GM23248 (cell line): ENCODE results near the gene HSD11B2. TPM values are rescaled to one million over a fixed set of nuclear protein-coding genes. Genes with fewer than 3 reads are reported as not detected.

Experiments
- DNase-seq: peaks from one replicate; pipeline ENCODE4 v3.0.0-alpha.2; 2015
- H2AFZ ChIP-seq: fragments of 200-600 bp; sonication (generic); 2 replicates; pipeline ENCODE4 v1.6.1; 2016; ENCODE audit warnings: antibody characterized with exemption
- H3F3A ChIP-seq: fragments of 200-600 bp; sonication (generic); 2 replicates; pipeline ENCODE4 v1.6.1; 2016; ENCODE audit warnings: mild to moderate bottlenecking, antibody characterized with exemption, mixed run types; ENCODE audit not compliant: insufficient read depth
- H3K27ac ChIP-seq: fragments of 200-600 bp; sonication (generic); 2 replicates; pipeline ENCODE4 v1.5.1; 2016; ENCODE audit warnings: mild to moderate bottlenecking
- H3K27me3 ChIP-seq: fragments of 200-600 bp; sonication (generic); replicated peaks from 2 replicates; pipeline ENCODE4 v1.6.1; 2016; ENCODE audit warnings: mild to moderate bottlenecking; ENCODE audit not compliant: insufficient read depth
- H3K36me3 ChIP-seq: fragments of 200-600 bp; sonication (generic); 2 replicates; pipeline ENCODE4 v1.6.1; 2016; ENCODE audit warnings: low read depth, mild to moderate bottlenecking
- H3K4me1 ChIP-seq: fragments of 200-600 bp; sonication (generic); 2 replicates; pipeline ENCODE4 v1.6.1; 2016; ENCODE audit warnings: mild to moderate bottlenecking; ENCODE audit not compliant: insufficient read depth
- H3K4me2 ChIP-seq: fragments of 200-600 bp; sonication (generic); one replicate; pipeline ENCODE4 v1.6.1; 2016; ENCODE audit warnings: mild to moderate bottlenecking; ENCODE audit not compliant: unreplicated experiment
- H3K4me3 ChIP-seq: fragments of 200-600 bp; sonication (generic); 2 replicates; pipeline ENCODE4 v1.5.1; 2016; ENCODE audit warnings: mild to moderate bottlenecking
- H3K79me2 ChIP-seq: fragments of 200-600 bp; sonication (generic); 2 replicates; pipeline ENCODE4 v1.6.1; 2016; ENCODE audit warnings: mild to moderate bottlenecking; ENCODE audit not compliant: insufficient read depth
- H3K9ac ChIP-seq: fragments of 200-600 bp; sonication (generic); 2 replicates; pipeline ENCODE4 v1.6.1; 2016; ENCODE audit warnings: mild to moderate bottlenecking
- H3K9me2 ChIP-seq: fragments of 200-600 bp; sonication (generic); 2 replicates; pipeline ENCODE4 v1.6.1; 2016; ENCODE audit warnings: mixed run types, mild to moderate bottlenecking, moderate library complexity; ENCODE audit not compliant: insufficient read depth
- H3K9me3 ChIP-seq: fragments of 200-600 bp; sonication (generic); one replicate; pipeline ENCODE4 v1.6.1; 2017; ENCODE audit warnings: low read depth
- H4K20me1 ChIP-seq: fragments of 200-600 bp; sonication (generic); 2 replicates; pipeline ENCODE4 v1.6.0; 2016; ENCODE audit not compliant: insufficient read depth
- EZH2 ChIP-seq: fragments of 200-600 bp; sonication (generic); IDR thresholded peaks from 2 replicates; pipeline ENCODE4 v1.6.1; 2018; ENCODE audit warnings: antibody characterized with exemption, mild to moderate bottlenecking; ENCODE audit not compliant: insufficient read depth, poor library complexity, severe bottlenecking
- EZH2phosphoT487 ChIP-seq: fragments of 200-600 bp; sonication (generic); IDR thresholded peaks from 2 replicates; pipeline ENCODE4 v1.6.1; 2018; ENCODE audit warnings: antibody characterized with exemption, moderate library complexity, mild to moderate bottlenecking, low read depth; ENCODE audit not compliant: insufficient read depth
- WGBS, 2 experiments: methylation state at CpG; one replicate each; pipeline ENCODE4 v1.1.6; 2015 to 2017; ENCODE audit warnings: low lambda C conversion rate in 2 of 2, low coverage in 1 of 2; ENCODE audit errors: missing lambda C conversion rate in 2 of 2; 5-methylcytosine and 5-hydroxymethylcytosine counted together
- in situ Hi-C: fragments of 300-500 bp; cut with MboI; formaldehyde crosslinking; loops from 2 replicates; pipeline ENCODE4 v1.15.0; 2020
- polyA plus RNA-seq: library from polyadenylated mRNA; unstranded; fragments of >200 nt; fragmentation: Nextera tagmentation; extraction: Ambion mirVana; gene quantifications from 2 replicates; pipeline ENCODE4 v1.2.1, GENCODE V29; 2016
- total RNA-seq: library from RNA; depleted of rRNA; stranded (reverse); fragments of >200 nt; shearing (Covaris generic); gene quantifications from 2 replicates; pipeline ENCODE4 v1.2.3, GENCODE V29; 2014

The HSD11B2 gene
- total and polyA plus RNA-seq, 2 experiments from 2014 or later: 0.36 TPM; not detected in 1

- H3K36me3 ChIP-seq: no peaks in the 10 kb centered on the region
- no peaks in the 10 kb centered on the region for H3F3A ChIP-seq
- in situ Hi-C loops: no loop called here
- no peak for DNase-seq
- no peaks in the 10 kb centered on the region for H3K9me3 ChIP-seq
- no peaks in the 10 kb centered on the region for H3K4me1 ChIP-seq
- no peaks in the 10 kb centered on the region; the same call in 1 of the 2 replicates for H3K27me3 ChIP-seq
- no peaks in the 10 kb centered on the region for H3K79me2 ChIP-seq
- no peak overlapping the region for H3K4me2 ChIP-seq
- no peak overlapping the region for H2AFZ ChIP-seq
- no peaks in the 10 kb centered on the region for H4K20me1 ChIP-seq
- 52 to 57% methylated on average over 13 of the region's 13 CpGs for WGBS, 2 experiments
- H3K4me3 ChIP-seq: peak overlapping the region; percentile 60
- H3K9me2 ChIP-seq: no peaks in the 10 kb centered on the region
- no peak for TF ChIP-seq EZH2phosphoT487
- no peak for TF ChIP-seq EZH2
- no peak overlapping the region for H3K27ac ChIP-seq
- no peak overlapping the region for H3K9ac ChIP-seq
Measured at GRCh38 chr16:67429799-67430503, 970 bp upstream of the HSD11B2 start.

- Histone ChIP-seq H3K4me1 (no peaks in the 10 kb centered on the region), H3K9me2 (no peaks in the 10 kb centered on the region), H3K27ac (no peak overlapping the region), H3K4me3 (peak overlapping the region; percentile 60), H3K9me3 (no peaks in the 10 kb centered on the region), H3K27me3 (no peaks in the 10 kb centered on the region; the same call in 1 of the 2 replicates), H3K79me2 (no peaks in the 10 kb centered on the region), H3K4me2 (no peak overlapping the region), H2AFZ (peak overlapping the region; percentile 67; the same call in 1 of the 2 replicates), H4K20me1 (no peaks in the 10 kb centered on the region), H3K9ac (no peak overlapping the region), H3K36me3 (no peaks in the 10 kb centered on the region), H3F3A (no peaks in the 10 kb centered on the region)
- DNase-seq: peak; percentile 41
- no peak for TF ChIP-seq EZH2phosphoT487
- TF ChIP-seq EZH2: no peak
- WGBS, 2 experiments: 4 to 9% methylated on average over 37 to 38 of the region's 53 CpGs
- in situ Hi-C loops: no loop called here
Measured at GRCh38 chr16:67430504-67430976, 381 bp upstream of the HSD11B2 start.

- no peaks in the 10 kb centered on the region for H4K20me1 ChIP-seq
- peak overlapping the region; percentile 62 for H3K4me3 ChIP-seq
- no peaks in the 10 kb centered on the region; the same call in 1 of the 2 replicates for H3K27me3 ChIP-seq
- DNase-seq: no peak
- no peaks in the 10 kb centered on the region for H3K36me3 ChIP-seq
- H3F3A ChIP-seq: no peaks in the 10 kb centered on the region
- no peak overlapping the region for H3K9ac ChIP-seq
- no peaks in the 10 kb centered on the region for H3K9me3 ChIP-seq
- no peaks in the 10 kb centered on the region for H3K4me1 ChIP-seq
- H3K79me2 ChIP-seq: no peaks in the 10 kb centered on the region
- peak overlapping the region; percentile 32 for H3K4me2 ChIP-seq
- in situ Hi-C loops: no loop called here
- H3K27ac ChIP-seq: no peak overlapping the region
- no peak for TF ChIP-seq EZH2
- no peak for TF ChIP-seq EZH2phosphoT487
- WGBS, 2 experiments: 52 to 71% methylated on average over 7 to 13 of the region's 13 CpGs
- no peaks in the 10 kb centered on the region for H3K9me2 ChIP-seq
- H2AFZ ChIP-seq: no peak overlapping the region
Measured at GRCh38 chr16:67431775-67432505, 1.0 kb downstream of the HSD11B2 start.

GRCh38 chr16:67432506-67432890 lies 1.6 kb downstream of the HSD11B2 start:
- H4K20me1 ChIP-seq: no peaks in the 10 kb centered on the region
- no peak overlapping the region for H3K9ac ChIP-seq
- no peak overlapping the region for H3K4me3 ChIP-seq
- DNase-seq: no peak
- H3F3A ChIP-seq: no peaks in the 10 kb centered on the region
- H3K36me3 ChIP-seq: no peaks in the 10 kb centered on the region
- no peaks in the 10 kb centered on the region for H3K9me2 ChIP-seq
- H2AFZ ChIP-seq: no peak overlapping the region
- H3K79me2 ChIP-seq: no peaks in the 10 kb centered on the region
- no peaks in the 10 kb centered on the region; the same call in 1 of the 2 replicates for H3K27me3 ChIP-seq
- in situ Hi-C loops: no loop called here
- H3K4me2 ChIP-seq: no peak overlapping the region
- no peaks in the 10 kb centered on the region for H3K9me3 ChIP-seq
- TF ChIP-seq EZH2phosphoT487 (no peak), EZH2 (no peak)
- no peaks in the 10 kb centered on the region for H3K4me1 ChIP-seq
- no peak overlapping the region for H3K27ac ChIP-seq
- 90 to 93% methylated on average over 5 of the region's 5 CpGs for WGBS, 2 experiments
